Smooth muscle cell (in vitro differentiated cells): ENCODE results near the gene PLEKHG2. TPM values are rescaled to one million over a fixed set of nuclear protein-coding genes. Genes with fewer than 3 reads are reported as not detected.
A peak's percentile ranks its signal among the peaks of the same experiment; 100 is the strongest.

Experiments used
- DNase-seq: peaks from one replicate; lab custom pipeline; 2025; ENCODE audit not compliant: unreplicated experiment; lab: John Stamatoyannopoulos, UW
- H2AFZ ChIP-seq: fragments of 200-600 bp; sonication (generic); 2 replicates; pipeline ENCODE4 v1.6.0; 2016; ENCODE audit warnings: antibody characterized with exemption, low read depth, mild to moderate bottlenecking
- H3F3A ChIP-seq: fragments of 200-600 bp; sonication (generic); 2 replicates; pipeline ENCODE4 v1.6.0; 2017; ENCODE audit warnings: antibody characterized with exemption, low read depth
- H3K27ac ChIP-seq: fragments of 200-600 bp; sonication (generic); 2 replicates; pipeline ENCODE4 v1.5.1; 2016; ENCODE audit warnings: low read depth, mild to moderate bottlenecking
- H3K27me3 ChIP-seq: fragments of 200-600 bp; sonication (generic); 2 replicates; pipeline ENCODE4 v1.6.1; 2016; ENCODE audit warnings: low read depth, mild to moderate bottlenecking
- H3K36me3 ChIP-seq: fragments of 200-600 bp; sonication (generic); 2 replicates; pipeline ENCODE4 v1.5.1; 2016; ENCODE audit warnings: low read depth
- H3K4me1 ChIP-seq: fragments of 200-600 bp; sonication (generic); 2 replicates; pipeline ENCODE4 v1.5.1; 2016; ENCODE audit warnings: low read depth
- H3K4me2 ChIP-seq: fragments of 200-600 bp; sonication (generic); 2 replicates; pipeline ENCODE4 v1.6.0; 2016; ENCODE audit warnings: mild to moderate bottlenecking
- H3K4me3 ChIP-seq: fragments of 200-600 bp; sonication (generic); 2 replicates; pipeline ENCODE4 v1.5.1; 2016; ENCODE audit warnings: mild to moderate bottlenecking
- H3K79me2 ChIP-seq: fragments of 200-600 bp; sonication (generic); 2 replicates; pipeline ENCODE4 v1.6.0; 2016; ENCODE audit warnings: low read depth, mild to moderate bottlenecking
- H3K9ac ChIP-seq: fragments of 200-600 bp; sonication (generic); 2 replicates; pipeline ENCODE4 v1.6.0; 2016; ENCODE audit warnings: low read depth
- H3K9me3 ChIP-seq: fragments of 200-600 bp; sonication (generic); replicated peaks from 2 replicates; pipeline ENCODE4 v1.5.1; 2016; ENCODE audit warnings: low read depth
- H4K20me1 ChIP-seq: fragments of 200-600 bp; sonication (generic); 2 replicates; pipeline ENCODE4 v1.6.0; 2016; ENCODE audit warnings: low read depth
- CTCF ChIP-seq: fragments of 200-600 bp; sonication (generic); IDR thresholded peaks from 2 replicates; pipeline ENCODE4 v1.5.1; 2017; ENCODE audit warnings: borderline replicate concordance, mild to moderate bottlenecking, antibody characterized with exemption; ENCODE audit not compliant: insufficient read depth, poor library complexity, severe bottlenecking
- WGBS: methylation state at CpG from one replicate; pipeline ENCODE4 v1.1.7; 2016; ENCODE audit warnings: low lambda C conversion rate; 5-methylcytosine and 5-hydroxymethylcytosine counted together
- polyA plus RNA-seq: library from polyadenylated mRNA; unstranded; fragments of >200 nt; fragmentation: Nextera tagmentation; extraction: Ambion mirVana; gene quantifications from 2 replicates; pipeline ENCODE4 v1.2.1, GENCODE V29; 2016
- total RNA-seq: library from RNA; depleted of rRNA; stranded (reverse); fragments of >200 nt; gene quantifications from 2 replicates; pipeline ENCODE4 v1.2.3, GENCODE V29; 2014

PLEKHG2 gene
- total and polyA plus RNA-seq, 2 experiments from 2014 or later: 33.0 to 42.2 TPM

DNA sequence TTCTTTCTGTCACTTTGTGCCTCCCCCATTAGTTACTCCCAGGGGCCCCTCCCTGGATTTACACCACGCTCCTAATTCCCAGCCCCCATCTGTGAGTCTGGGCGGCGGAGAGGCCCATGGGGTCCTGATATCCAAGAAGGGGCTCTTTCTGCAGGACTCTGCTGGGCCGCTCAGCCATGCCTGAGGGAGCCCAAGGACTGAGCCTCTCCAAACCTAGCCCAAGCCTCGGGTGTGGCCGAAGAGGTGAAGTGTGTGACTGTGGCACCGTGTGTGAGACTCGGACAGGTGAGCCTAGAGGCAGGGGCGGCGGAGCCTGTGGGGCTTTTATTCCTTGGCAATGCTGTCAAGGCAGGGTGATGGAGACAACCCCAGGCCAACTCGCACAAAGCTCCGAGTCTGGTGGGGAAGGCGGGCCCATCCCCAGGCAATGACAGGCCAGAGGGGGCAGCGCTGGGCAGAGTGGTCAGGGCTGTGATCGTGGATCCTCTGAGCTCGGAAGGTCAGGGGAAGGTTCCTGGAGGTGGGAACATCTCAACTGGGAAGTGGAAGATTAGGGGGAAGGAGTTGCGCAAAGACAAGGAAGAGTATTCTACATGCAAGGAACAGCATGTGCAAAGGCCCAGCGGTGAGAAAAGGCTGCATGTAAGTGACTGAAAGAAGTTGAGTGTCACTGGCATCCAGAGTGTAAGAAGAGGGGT is 1.6 kb downstream of the PLEKHG2 start:
- peaks cover 26% of the 10 kb centered on the region for H4K20me1 ChIP-seq
- H3K4me2 ChIP-seq: peak overlapping the region; percentile 83
- H3K4me3 ChIP-seq: peak overlapping the region; percentile 80
- TF ChIP-seq CTCF: no peak
- WGBS: 17% methylated on average over 18 of the region's 18 CpGs
- peak overlapping the region; percentile 75 for H3K9ac ChIP-seq
- peak overlapping the region; percentile 81 for H3K27ac ChIP-seq
- no peak overlapping the region for H2AFZ ChIP-seq
- no peaks in the 10 kb centered on the region for H3K27me3 ChIP-seq
- H3K9me3 ChIP-seq: no peaks in the 10 kb centered on the region
- H3K79me2 ChIP-seq: peaks cover 51% of the 10 kb centered on the region
- peaks cover 7% of the 10 kb centered on the region for H3F3A ChIP-seq
- H3K4me1 ChIP-seq: peaks cover 17% of the 10 kb centered on the region
- DNase-seq: no peak
- no peaks in the 10 kb centered on the region for H3K36me3 ChIP-seq

DNA sequence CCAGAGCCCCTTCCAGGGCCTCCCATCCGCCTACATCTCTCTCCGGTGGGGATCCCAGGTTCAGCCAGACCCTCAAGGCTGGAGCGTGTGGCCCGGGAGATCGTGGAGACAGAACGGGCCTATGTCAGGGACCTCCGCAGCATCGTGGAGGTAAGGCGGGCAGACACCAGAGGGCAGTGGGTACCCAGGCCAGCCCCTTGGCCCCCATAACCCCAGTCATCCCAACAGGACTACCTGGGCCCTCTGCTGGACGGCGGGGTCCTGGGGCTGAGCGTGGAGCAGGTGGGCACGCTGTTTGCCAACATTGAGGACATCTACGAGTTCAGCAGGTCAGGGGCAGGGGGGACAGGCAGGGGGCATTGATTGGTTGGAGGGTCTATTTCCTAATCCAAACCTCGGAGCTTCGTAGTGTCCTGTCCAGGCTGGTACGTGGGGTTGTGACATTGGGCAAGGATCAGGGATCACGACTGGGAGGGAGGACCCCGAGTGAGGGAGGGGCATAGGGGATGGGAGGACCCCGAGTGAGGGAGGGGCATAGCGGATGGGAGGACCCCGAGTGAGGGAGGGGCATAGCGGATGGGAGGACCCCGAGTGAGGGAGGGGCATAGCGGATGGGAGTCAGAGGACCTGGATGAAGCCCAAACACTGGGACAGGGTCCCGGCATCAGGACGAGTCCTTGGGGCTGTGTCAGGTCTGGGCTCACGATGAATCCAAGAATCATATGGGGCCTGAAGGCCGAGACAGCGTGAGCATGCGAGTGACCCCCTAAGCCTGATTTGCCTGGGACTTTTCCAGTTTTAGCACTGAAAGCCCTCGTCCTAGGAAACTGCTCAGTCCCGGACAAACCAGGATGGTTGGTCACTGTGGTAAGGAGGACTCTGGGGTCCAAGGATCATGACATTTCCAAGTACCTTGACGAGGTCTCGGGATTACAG is 2.9 kb downstream of the PLEKHG2 start:
- peak overlapping the region; percentile 80 for H3K4me3 ChIP-seq
- H3K36me3 ChIP-seq: no peaks in the 10 kb centered on the region
- H3K79me2 ChIP-seq: peaks cover 52% of the 10 kb centered on the region
- peaks cover 26% of the 10 kb centered on the region for H4K20me1 ChIP-seq
- peaks cover 6% of the 10 kb centered on the region for H3F3A ChIP-seq
- no peak overlapping the region for H3K27ac ChIP-seq
- H2AFZ ChIP-seq: no peak overlapping the region
- H3K4me1 ChIP-seq: peaks cover 13% of the 10 kb centered on the region
- WGBS: 83% methylated on average over 35 of the region's 35 CpGs
- TF ChIP-seq CTCF: no peak
- H3K9ac ChIP-seq: no peak overlapping the region
- H3K4me2 ChIP-seq: peak overlapping the region; percentile 83
- H3K9me3 ChIP-seq: no peaks in the 10 kb centered on the region
- no peak for DNase-seq
- no peaks in the 10 kb centered on the region for H3K27me3 ChIP-seq

DNA sequence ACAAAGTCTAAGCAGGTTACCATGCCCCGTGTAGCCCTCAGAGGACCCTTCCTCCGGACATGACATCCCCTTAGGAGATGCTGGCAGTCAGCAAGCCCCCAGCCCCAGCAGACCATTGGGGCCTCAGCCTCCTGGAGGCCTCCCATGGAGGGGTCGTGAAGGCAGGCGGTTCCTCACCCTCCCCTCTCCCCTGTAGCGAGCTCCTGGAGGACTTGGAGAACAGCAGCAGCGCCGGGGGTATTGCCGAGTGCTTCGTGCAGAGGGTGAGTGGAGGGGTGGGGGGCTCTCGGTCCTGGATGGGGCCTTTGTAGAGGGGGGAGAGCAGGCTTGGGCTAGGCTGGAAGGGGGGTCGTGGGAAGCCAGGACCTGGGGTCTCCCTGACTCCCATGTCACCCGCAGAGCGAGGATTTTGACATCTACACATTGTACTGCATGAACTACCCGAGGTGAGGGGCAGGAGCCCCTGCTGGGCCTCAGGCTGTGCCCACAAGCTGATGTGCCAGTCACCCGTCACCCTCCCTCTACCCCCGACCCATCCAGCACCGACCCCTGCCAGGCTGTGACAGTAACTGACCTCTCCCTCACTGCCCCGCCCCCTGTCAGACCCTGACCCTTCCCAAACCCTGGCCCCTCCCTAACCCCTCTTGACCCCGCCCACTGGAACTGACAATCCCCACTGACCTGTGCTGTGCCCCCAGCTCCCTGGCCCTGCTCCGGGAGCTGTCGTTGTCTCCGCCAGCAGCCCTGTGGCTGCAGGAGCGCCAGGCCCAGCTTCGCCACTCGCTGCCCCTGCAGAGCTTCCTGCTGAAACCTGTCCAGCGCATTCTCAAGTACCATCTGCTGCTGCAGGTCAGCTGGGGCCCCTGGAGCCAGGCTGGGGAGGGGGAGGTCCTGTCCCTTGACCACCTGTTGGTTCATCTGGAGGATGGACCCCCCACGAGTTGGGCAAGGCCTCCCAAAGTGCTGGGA is 4.0 kb downstream of the PLEKHG2 start:
- H3K9ac ChIP-seq: no peak overlapping the region
- 91% methylated on average over 14 of the region's 27 CpGs for WGBS
- H3K4me3 ChIP-seq: no peak overlapping the region
- no peak overlapping the region for H3K4me2 ChIP-seq
- H3K9me3 ChIP-seq: no peaks in the 10 kb centered on the region
- TF ChIP-seq CTCF: no peak
- no peak overlapping the region for H2AFZ ChIP-seq
- H3K79me2 ChIP-seq: peaks cover 52% of the 10 kb centered on the region
- no peaks in the 10 kb centered on the region for H3F3A ChIP-seq
- H3K27ac ChIP-seq: no peak overlapping the region
- peaks cover 7% of the 10 kb centered on the region for H3K4me1 ChIP-seq
- no peaks in the 10 kb centered on the region for H3K36me3 ChIP-seq
- peaks cover 26% of the 10 kb centered on the region for H4K20me1 ChIP-seq
- DNase-seq: no peak
- no peaks in the 10 kb centered on the region for H3K27me3 ChIP-seq
